Nephron (organoid): ENCODE measurements around the gene BEGAIN.

Source experiments
- H3K27ac Mint-ChIP-seq, 3 experiments: 2 replicates each; pipeline ENCODE4 v1.8.0; 2020; ENCODE audit warnings: mixed read lengths in 3 of 3, mild to moderate bottlenecking in 2 of 3, moderate library complexity in 1 of 3
- H3K27me3 Mint-ChIP-seq: 2 replicates; pipeline ENCODE4 v1.8.0; 2021; ENCODE audit warnings: low read depth, mild to moderate bottlenecking, moderate library complexity, mixed read lengths
- H3K36me3 Mint-ChIP-seq: 2 replicates; pipeline ENCODE4 v1.8.0; 2020; ENCODE audit warnings: low read depth, mixed read lengths
- H3K4me1 Mint-ChIP-seq: 2 replicates; pipeline ENCODE4 v1.8.0; 2020; ENCODE audit warnings: mixed read lengths
- H3K4me3 Mint-ChIP-seq, 3 experiments: 2 replicates each; pipeline ENCODE4 v1.8.0; 2020; ENCODE audit warnings: mild to moderate bottlenecking in 3 of 3, mixed read lengths in 3 of 3, moderate library complexity in 2 of 3
- H3K9me3 Mint-ChIP-seq: 2 replicates; pipeline ENCODE4 v1.8.0; 2020; ENCODE audit warnings: mixed read lengths
- CTCF ChIP-seq, 3 experiments: fragments of 200-600 bp; sonication (generic); IDR thresholded peaks; one replicate each; pipeline ENCODE4 v1.5.0; 2021; ENCODE audit warnings: antibody characterized with exemption in 3 of 3; ENCODE audit not compliant: unreplicated experiment in 3 of 3

Gene BEGAIN

GRCh38 chr14:100604709-100605108, 17.5 kb upstream of the BEGAIN start:
- Mint-ChIP-seq H3K27me3 (peaks cover 15% of the 10 kb centered on the region), H3K4me1 (peaks cover 18% of the 10 kb centered on the region), H3K36me3 (peaks cover 4% of the 10 kb centered on the region), H3K27ac (no peak overlapping the region), H3K4me3 (no peak overlapping the region), H3K9me3 (peaks cover 4% of the 10 kb centered on the region)
- no peak for TF ChIP-seq CTCF (IDR thresholded peaks at IDR 0.05; ENCODE audit: unreplicated experiment in 3 of 3)

DNA sequence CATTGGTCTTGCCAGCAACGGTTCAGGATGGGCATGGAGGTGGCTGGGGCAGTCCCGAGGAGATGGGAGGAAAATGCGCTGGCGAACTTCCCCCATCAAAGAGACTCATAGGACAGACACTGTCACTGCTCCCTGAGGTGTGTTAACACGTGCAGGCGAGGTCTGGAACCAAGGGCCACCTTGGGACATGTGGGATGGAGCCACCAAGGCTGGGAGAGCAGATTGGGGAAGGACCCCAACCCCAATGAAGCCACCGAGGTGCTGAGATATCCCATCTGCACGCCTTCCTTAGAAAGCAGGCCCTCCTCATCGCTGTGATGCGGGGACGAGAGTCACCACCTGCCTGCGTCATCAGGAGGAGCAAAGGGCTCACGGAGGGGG, 16.9 kb upstream of the BEGAIN start:
- H3K27ac Mint-ChIP-seq = no peak overlapping the region
- peaks cover 4% of the 10 kb centered on the region for H3K36me3 Mint-ChIP-seq
- H3K4me3 Mint-ChIP-seq = no peak overlapping the region
- H3K4me1 Mint-ChIP-seq = peaks cover 18% of the 10 kb centered on the region
- H3K27me3 Mint-ChIP-seq = peaks cover 15% of the 10 kb centered on the region
- TF ChIP-seq CTCF (IDR thresholded peaks at IDR 0.05; ENCODE audit: unreplicated experiment in 3 of 3) = no peak
- peaks cover 4% of the 10 kb centered on the region for H3K9me3 Mint-ChIP-seq

GRCh38 chr14:100603341-100604120, 16.3 kb upstream of the BEGAIN start:
- Mint-ChIP-seq H3K4me1 (peaks cover 18% of the 10 kb centered on the region), H3K27ac (no peak overlapping the region), H3K27me3 (peaks cover 21% of the 10 kb centered on the region), H3K4me3 (no peak overlapping the region), H3K9me3 (peaks cover 4% of the 10 kb centered on the region), H3K36me3 (peaks cover 4% of the 10 kb centered on the region)
- TF ChIP-seq CTCF (IDR thresholded peaks at IDR 0.05; ENCODE audit: unreplicated experiment in 3 of 3) = no peak

DNA sequence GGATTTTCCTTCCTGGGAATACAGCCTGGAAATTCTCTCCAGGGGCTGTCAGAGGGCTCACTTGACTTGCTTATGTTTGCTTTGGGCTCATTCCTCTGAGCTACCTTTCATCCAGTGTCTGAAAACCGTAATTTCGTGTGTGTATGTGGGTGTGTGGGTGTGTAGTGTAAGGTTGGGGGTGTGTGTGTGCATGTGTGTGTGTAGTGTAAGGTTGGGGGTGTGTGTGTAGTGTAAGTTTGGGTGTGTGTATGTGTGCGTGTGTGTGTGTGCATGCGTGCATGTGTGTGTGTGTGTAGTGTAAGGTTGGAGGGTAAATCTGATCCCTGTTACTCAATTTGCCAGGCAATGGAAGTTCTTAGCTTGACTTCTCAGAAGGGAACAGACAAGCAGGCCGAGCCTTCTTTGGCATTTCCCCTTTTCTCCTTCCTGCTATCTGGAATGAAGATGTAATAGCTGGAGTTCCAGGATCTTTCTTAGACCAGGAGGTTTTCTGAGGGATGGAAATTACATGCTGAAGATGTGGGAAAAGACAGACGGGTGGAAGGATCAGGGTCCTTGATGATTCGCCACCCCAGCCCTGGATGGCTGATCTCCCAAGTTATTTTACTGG, 15.5 kb upstream of the BEGAIN start:
- Mint-ChIP-seq H3K4me1 (peaks cover 18% of the 10 kb centered on the region), H3K27ac (peak overlapping the region in 1 of 3 experiments; percentile 7), H3K4me3 (no peak overlapping the region), H3K36me3 (peaks cover 4% of the 10 kb centered on the region), H3K27me3 (peaks cover 25% of the 10 kb centered on the region), H3K9me3 (peaks cover 4% of the 10 kb centered on the region)
- no peak for TF ChIP-seq CTCF (IDR thresholded peaks at IDR 0.05; ENCODE audit: unreplicated experiment in 3 of 3)

DNA sequence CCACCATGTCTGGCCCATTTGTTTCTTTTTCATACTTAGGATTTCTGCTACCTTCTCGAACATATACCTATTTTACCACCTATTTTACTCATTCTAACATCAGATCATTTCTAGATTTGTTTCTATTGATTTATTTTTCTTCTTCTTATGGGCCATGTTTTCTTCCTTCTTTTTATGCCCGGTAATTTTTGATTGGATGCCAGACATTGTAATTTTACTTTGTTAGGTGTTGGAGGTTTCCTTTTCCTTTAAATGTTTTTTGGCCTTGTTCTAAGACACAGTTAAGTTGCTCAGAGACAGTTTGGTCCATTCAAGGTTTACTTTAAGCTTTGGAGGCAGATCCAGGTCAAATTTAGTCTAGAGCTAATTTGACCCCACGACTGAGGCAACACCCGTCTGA, 14.7 kb upstream of the BEGAIN start:
- no peak overlapping the region for H3K27ac Mint-ChIP-seq
- no peak overlapping the region for H3K4me3 Mint-ChIP-seq
- H3K4me1 Mint-ChIP-seq = peaks cover 18% of the 10 kb centered on the region
- H3K27me3 Mint-ChIP-seq = peaks cover 30% of the 10 kb centered on the region
- peaks cover 4% of the 10 kb centered on the region for H3K9me3 Mint-ChIP-seq
- peaks cover 4% of the 10 kb centered on the region for H3K36me3 Mint-ChIP-seq
- no peak for TF ChIP-seq CTCF (IDR thresholded peaks at IDR 0.05; ENCODE audit: unreplicated experiment in 3 of 3)

DNA sequence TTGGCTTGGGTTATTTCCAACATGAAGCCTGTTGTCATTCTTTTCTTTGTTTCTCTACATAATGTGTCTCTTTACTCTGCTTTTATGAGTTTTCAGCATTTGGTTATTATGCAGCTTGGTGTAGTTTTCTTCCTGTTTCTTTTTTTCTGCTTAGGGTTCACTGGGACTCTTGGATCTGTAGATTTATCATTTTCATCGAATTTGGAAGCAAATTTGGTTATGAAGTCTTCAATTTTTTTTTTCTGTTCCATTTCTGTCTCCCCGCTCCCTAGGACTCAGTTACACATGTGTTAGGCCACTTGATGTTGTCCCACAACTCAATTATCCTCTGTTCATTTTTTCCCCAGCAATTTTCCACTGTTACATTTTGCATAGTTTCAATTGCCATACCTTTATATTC, 13.8 kb upstream of the BEGAIN start:
- H3K4me1 Mint-ChIP-seq = peaks cover 11% of the 10 kb centered on the region
- peaks cover 33% of the 10 kb centered on the region for H3K27me3 Mint-ChIP-seq
- H3K4me3 Mint-ChIP-seq = no peak overlapping the region
- peaks cover 4% of the 10 kb centered on the region for H3K36me3 Mint-ChIP-seq
- H3K27ac Mint-ChIP-seq = no peak overlapping the region
- no peak for TF ChIP-seq CTCF (IDR thresholded peaks at IDR 0.05; ENCODE audit: unreplicated experiment in 3 of 3)
- H3K9me3 Mint-ChIP-seq = peaks cover 4% of the 10 kb centered on the region
